ENCODE data around the gene HRG. TPM values are rescaled to one million over a fixed set of nuclear protein-coding genes. Genes with fewer than 3 reads are reported as not detected.

The HRG gene
- polyA plus RNA-seq, 3 donors, result not detected

DNA sequence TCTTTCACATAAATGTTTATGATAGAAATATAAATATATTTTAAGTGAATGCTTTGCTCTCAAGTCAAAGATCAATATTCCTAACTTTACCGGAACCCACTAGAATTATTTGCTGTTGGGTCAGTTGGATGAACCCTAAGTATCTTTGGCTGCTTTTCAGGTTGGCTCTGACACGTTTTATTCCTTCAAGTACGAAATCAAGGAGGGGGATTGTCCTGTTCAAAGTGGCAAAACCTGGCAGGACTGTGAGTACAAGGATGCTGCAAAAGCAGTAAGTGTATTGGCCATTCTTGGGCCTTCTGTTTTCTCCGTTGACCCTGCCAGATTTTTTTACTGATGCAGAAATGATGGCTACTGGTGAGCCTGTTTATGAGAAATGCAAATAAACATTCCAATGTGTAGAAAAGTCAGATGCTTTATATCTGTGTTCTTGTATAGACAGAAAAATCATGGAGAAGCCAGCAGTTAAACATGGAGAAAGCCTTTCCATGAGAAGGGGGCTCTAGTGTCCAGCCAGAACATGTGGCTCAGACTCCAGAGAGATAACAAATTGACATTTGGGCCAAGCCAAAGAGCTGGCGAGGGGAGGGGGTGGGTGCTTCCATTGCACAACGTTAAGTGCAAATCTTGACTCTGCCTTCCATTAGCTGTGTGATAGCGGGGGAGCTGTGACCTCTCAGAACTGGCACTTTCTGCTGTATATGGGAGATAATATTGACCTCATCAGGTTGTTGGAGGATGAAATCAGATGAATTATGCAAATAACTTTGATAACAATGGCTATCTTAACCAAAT lies 54.3 kb downstream of the HRG start:
- no peaks in the 10 kb centered on the region for H3K4me1 ChIP-seq (ENCODE audit: control insufficient read depth in 1 of 2, insufficient read depth in 2 of 2, low read length in 2 of 2)
- no peaks in the 10 kb centered on the region for H3K27me3 ChIP-seq (ENCODE audit: control insufficient read depth in 2 of 2, insufficient read depth in 2 of 2, low read length in 2 of 2)
- 94% methylated on average over 6 of the region's 7 CpGs for whole genome bisulfite sequencing (ENCODE audit: insufficient coverage)
- Mint-ChIP-seq H3K4me1 (no peaks in the 10 kb centered on the region), H3K4me3 (no peak overlapping the region), H3K9me3 (peaks cover 0 to 2% (median 0%) of the 10 kb centered on the region in 7 donors), H3K27me3 (ENCODE audit: low read depth in 3 of 3) (peaks cover 2 to 10% (median 5%) of the 10 kb centered on the region in 3 donors), H3K36me3 (no peaks in the 10 kb centered on the region), H3K27ac (no peak overlapping the region)
- TF ChIP-seq, protein P1, sequence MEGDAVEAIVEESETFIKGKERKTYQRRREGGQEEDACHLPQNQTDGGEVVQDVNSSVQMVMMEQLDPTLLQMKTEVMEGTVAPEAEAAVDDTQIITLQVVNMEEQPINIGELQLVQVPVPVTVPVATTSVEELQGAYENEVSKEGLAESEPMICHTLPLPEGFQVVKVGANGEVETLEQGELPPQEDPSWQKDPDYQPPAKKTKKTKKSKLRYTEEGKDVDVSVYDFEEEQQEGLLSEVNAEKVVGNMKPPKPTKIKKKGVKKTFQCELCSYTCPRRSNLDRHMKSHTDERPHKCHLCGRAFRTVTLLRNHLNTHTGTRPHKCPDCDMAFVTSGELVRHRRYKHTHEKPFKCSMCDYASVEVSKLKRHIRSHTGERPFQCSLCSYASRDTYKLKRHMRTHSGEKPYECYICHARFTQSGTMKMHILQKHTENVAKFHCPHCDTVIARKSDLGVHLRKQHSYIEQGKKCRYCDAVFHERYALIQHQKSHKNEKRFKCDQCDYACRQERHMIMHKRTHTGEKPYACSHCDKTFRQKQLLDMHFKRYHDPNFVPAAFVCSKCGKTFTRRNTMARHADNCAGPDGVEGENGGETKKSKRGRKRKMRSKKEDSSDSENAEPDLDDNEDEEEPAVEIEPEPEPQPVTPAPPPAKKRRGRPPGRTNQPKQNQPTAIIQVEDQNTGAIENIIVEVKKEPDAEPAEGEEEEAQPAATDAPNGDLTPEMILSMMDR (IDR thresholded peaks at IDR 0.05), result no peak
- H3K9ac ChIP-seq (ENCODE audit: insufficient read depth, low read length, poor library complexity, severe bottlenecking), result no peak overlapping the region
- no peak for DNase-seq
- H2AFZ ChIP-seq (ENCODE audit: insufficient read depth, low read depth, low read length, poor library complexity, severe bottlenecking), result no peak overlapping the region
- no peak overlapping the region for H3K4me2 ChIP-seq (replicated peaks; ENCODE audit: extremely low read depth, low read length, poor library complexity, severe bottlenecking)
- H3K36me3 ChIP-seq (replicated peaks in 1 of 2; ENCODE audit: control insufficient read depth in 1 of 2, insufficient read depth in 2 of 2, low read length in 2 of 2), result no peaks in the 10 kb centered on the region
- H3K27ac ChIP-seq (ENCODE audit: low read depth in 1 of 2, low read length in 2 of 2), result no peak overlapping the region
- H4K20me1 ChIP-seq (ENCODE audit: insufficient read depth, low read length), result no peaks in the 10 kb centered on the region
- no peaks in the 10 kb centered on the region for H3K9me3 ChIP-seq (replicated peaks in 1 of 2; ENCODE audit: control insufficient read depth in 1 of 2, insufficient read depth in 1 of 2, low read length in 2 of 2)
- no peak overlapping the region for H3K4me3 ChIP-seq (replicated peaks in 1 of 3; ENCODE audit: low read depth in 2 of 3, low read length in 3 of 3)
- no peaks in the 10 kb centered on the region for H3K79me2 ChIP-seq (ENCODE audit: insufficient read depth, low read length)
- intact Hi-C loops (cut with micrococcal nuclease), result no loop called here

GRCh38 chr3:186722457-186722856 lies 56.6 kb downstream of the HRG start:
- Mint-ChIP-seq H3K4me3 (no peak overlapping the region), H3K27ac (no peak overlapping the region), H3K4me1 (no peaks in the 10 kb centered on the region), H3K36me3 (no peaks in the 10 kb centered on the region), H3K27me3 (ENCODE audit: low read depth in 3 of 3) (peaks cover 2 to 10% (median 5%) of the 10 kb centered on the region in 3 donors), H3K9me3 (peaks cover 0 to 2% (median 0%) of the 10 kb centered on the region in 7 donors)
- H3K27ac ChIP-seq (ENCODE audit: low read depth in 1 of 2, low read length in 2 of 2), result no peak overlapping the region
- H4K20me1 ChIP-seq (ENCODE audit: insufficient read depth, low read length), result no peaks in the 10 kb centered on the region
- H3K9ac ChIP-seq (ENCODE audit: insufficient read depth, low read length, poor library complexity, severe bottlenecking), result no peak overlapping the region
- no peak for DNase-seq
- H3K4me1 ChIP-seq (ENCODE audit: control insufficient read depth in 1 of 2, insufficient read depth in 2 of 2, low read length in 2 of 2), result no peaks in the 10 kb centered on the region
- TF ChIP-seq, protein P1 (IDR thresholded peaks at IDR 0.05), result no peak
- H3K9me3 ChIP-seq (replicated peaks in 1 of 2; ENCODE audit: control insufficient read depth in 1 of 2, insufficient read depth in 1 of 2, low read length in 2 of 2), result no peaks in the 10 kb centered on the region
- intact Hi-C loops (cut with micrococcal nuclease), result no loop called here
- H3K4me2 ChIP-seq (replicated peaks; ENCODE audit: extremely low read depth, low read length, poor library complexity, severe bottlenecking), result no peak overlapping the region
- WGBS (ENCODE audit: insufficient coverage), result 70% methylated on average over 3 of the region's 7 CpGs
- no peaks in the 10 kb centered on the region for H3K27me3 ChIP-seq (ENCODE audit: control insufficient read depth in 2 of 2, insufficient read depth in 2 of 2, low read length in 2 of 2)
- no peak overlapping the region for H2AFZ ChIP-seq (ENCODE audit: insufficient read depth, low read depth, low read length, poor library complexity, severe bottlenecking)
- H3K79me2 ChIP-seq (ENCODE audit: insufficient read depth, low read length), result no peaks in the 10 kb centered on the region
- H3K4me3 ChIP-seq (replicated peaks in 1 of 3; ENCODE audit: low read depth in 2 of 3, low read length in 3 of 3), result no peak overlapping the region
- H3K36me3 ChIP-seq (replicated peaks in 1 of 2; ENCODE audit: control insufficient read depth in 1 of 2, insufficient read depth in 2 of 2, low read length in 2 of 2), result no peaks in the 10 kb centered on the region
